HepG2 (cell line): Measurements from ENCODE around the gene THAP3. TPM values are rescaled to one million over a fixed set of nuclear protein-coding genes. Genes with fewer than 3 reads are reported as not detected.

Source experiments
- CREM ChIP-seq, 2 experiments: sonication (generic) in 1 of 2; formaldehyde crosslinking in 1 of 2; IDR thresholded peaks; 2 replicates each; pipeline versions ENCODE4 v1.4.0 to v1.6.1; 2016 to 2020; ENCODE audit warnings: antibody characterized with exemption in 1 of 2, mild to moderate bottlenecking in 1 of 2, missing genetic modification reagents in 1 of 2
- GABPA ChIP-seq, 2 experiments: IDR thresholded peaks; 2 replicates each; pipeline ENCODE4 v1.6.1; 2011 to 2016; ENCODE audit warnings: low read depth in 2 of 2, low read length in 1 of 2, missing biosample characterization in 1 of 2, missing genetic modification characterization in 1 of 2
- GATAD1 ChIP-seq: IDR thresholded peaks from 2 replicates; pipeline ENCODE4 v1.6.1; 2016; ENCODE audit warnings: missing genetic modification reagents, missing compliant biosample characterization
- POLR2G ChIP-seq: fragments of 200-400 bp; formaldehyde crosslinking; IDR thresholded peaks from 2 replicates; pipeline ENCODE4 v1.6.1; 2018; ENCODE audit warnings: mild to moderate bottlenecking, low read depth, low read length, moderate library complexity
- YEATS2 ChIP-seq: sonication (generic); formaldehyde crosslinking; IDR thresholded peaks from 2 replicates; pipeline ENCODE4 v1.4.0; 2020; ENCODE audit warnings: missing genetic modification reagents, borderline replicate concordance
- ZBTB1 ChIP-seq: sonication (generic); formaldehyde crosslinking; IDR thresholded peaks from 2 replicates; pipeline ENCODE4 v1.4.0; 2020; ENCODE audit warnings: missing genetic modification reagents, borderline replicate concordance
- ZMYM3 ChIP-seq: sonication (generic); formaldehyde crosslinking; IDR thresholded peaks from 2 replicates; pipeline ENCODE4 v1.5.1; 2020; ENCODE audit warnings: mild to moderate bottlenecking, missing genetic modification reagents
- ZNF207 ChIP-seq: fragments of 450-650 bp; IDR thresholded peaks from 2 replicates; pipeline ENCODE4 v1.6.1; 2016; ENCODE audit warnings: antibody characterized with exemption, borderline replicate concordance
- ZNF263 ChIP-seq: sonication (generic); formaldehyde crosslinking; IDR thresholded peaks from 2 replicates; pipeline ENCODE4 v1.4.0; 2020; ENCODE audit warnings: missing genetic modification reagents
- ZNF678 ChIP-seq: sonication (generic); formaldehyde crosslinking; IDR thresholded peaks from 2 replicates; pipeline ENCODE4 v1.4.0; 2020; ENCODE audit warnings: mild to moderate bottlenecking, missing genetic modification reagents
- polyA plus RNA-seq, 8 experiments: library from polyadenylated mRNA; depleted of rRNA in 3 of 8; stranded (reverse) in 7 of 8; unstranded in 1 of 8; fragments of >200 nt; fragmentation: Illumina TruSeq in 4 of 8; extraction: Trizol in 4 of 8; gene quantifications; 2 replicates each; pipeline versions ENCODE4 v1.2.1 to v1.2.3, GENCODE V29; 2011 to 2016; ENCODE audit warnings: low read depth in 4 of 8, missing spikeins in 1 of 8, mixed read lengths in 1 of 8; ENCODE audit not compliant: insufficient read depth in 1 of 8
- total RNA-seq, 5 experiments: library from RNA; depleted of rRNA; stranded (reverse); fragments of >200 nt; fragmentation: Illumina TruSeq; extraction: Trizol; gene quantifications; 2 replicates each; pipeline ENCODE4 v1.2.3, GENCODE V29; 2016; ENCODE audit warnings: low read depth in 1 of 5
- TF ChIP-seq, protein P1 (sequence below): sonication (generic); formaldehyde crosslinking; IDR thresholded peaks from 2 replicates; pipeline ENCODE4 v1.4.0; 2020; ENCODE audit warnings: low read depth, mild to moderate bottlenecking, missing genetic modification reagents
- TF ChIP-seq, protein P2 (sequence below): sonication (generic); formaldehyde crosslinking; IDR thresholded peaks from 2 replicates; pipeline ENCODE4 v1.9.0; 2022; ENCODE audit warnings: low read depth, missing genetic modification reagents
- TF ChIP-seq, protein P3 (sequence below): sonication (generic); formaldehyde crosslinking; IDR thresholded peaks from 2 replicates; pipeline ENCODE4 v1.4.0; 2020; ENCODE audit warnings: missing genetic modification reagents
- TF ChIP-seq, protein P4 (sequence below): sonication (generic); formaldehyde crosslinking; IDR thresholded peaks from 2 replicates; pipeline ENCODE4 v1.5.1; 2020; ENCODE audit warnings: mild to moderate bottlenecking, missing genetic modification reagents, moderate library complexity
- TF ChIP-seq, protein P5 (sequence below): IDR thresholded peaks from 2 replicates; pipeline ENCODE4 v1.6.1; 2016; ENCODE audit warnings: missing biosample characterization, missing genetic modification reagents, low read depth
- TF ChIP-seq, protein P6 (sequence below): sonication (generic); formaldehyde crosslinking; IDR thresholded peaks from 2 replicates; pipeline ENCODE4 v1.5.1; 2020; ENCODE audit warnings: missing genetic modification reagents, mild to moderate bottlenecking, borderline replicate concordance

THAP3 gene
- total and polyA plus RNA-seq, 2 of the 13 experiments (the other 11 are each of a cell fraction or from before 2014, with no cell fraction given) = 10.3 to 14.9 TPM

DNA sequence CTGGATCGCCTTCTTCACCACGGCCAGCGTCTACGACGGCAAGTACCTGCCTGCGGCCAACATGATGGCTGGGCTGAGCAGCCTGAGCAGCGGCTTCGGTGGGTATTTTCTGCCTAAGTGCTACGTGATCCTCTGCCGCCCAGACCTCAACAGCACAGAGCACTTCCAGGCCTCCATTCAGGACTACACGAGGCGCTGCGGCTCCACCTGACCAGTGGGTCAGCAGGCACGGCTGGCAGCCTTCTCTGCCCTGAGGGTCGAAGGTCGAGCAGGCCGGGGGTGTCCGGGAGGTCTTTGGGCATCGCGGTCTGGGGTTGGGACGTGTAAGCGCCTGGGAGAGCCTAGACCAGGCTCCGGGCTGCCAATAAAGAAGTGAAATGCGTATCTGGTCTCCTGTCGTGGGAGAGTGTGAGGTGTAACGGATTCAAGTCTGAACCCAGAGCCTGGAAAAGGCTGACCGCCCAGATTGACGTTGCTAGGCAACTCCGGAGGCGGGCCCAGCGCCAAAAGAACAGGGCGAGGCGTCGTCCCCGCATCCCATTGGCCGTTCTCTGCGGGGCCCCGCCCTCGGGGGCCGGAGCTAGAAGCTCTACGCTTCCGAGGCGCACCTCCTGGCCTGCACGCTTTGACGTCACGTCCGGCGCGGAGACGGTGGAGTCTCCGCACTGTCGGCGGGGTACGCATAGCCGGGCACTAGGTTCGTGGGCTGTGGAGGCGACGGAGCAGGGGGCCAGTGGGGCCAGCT is 45.1 kb upstream of the THAP3 start, which contains the start of gene ZBTB48 (continued):
- TF ChIP-seq, protein P1, sequence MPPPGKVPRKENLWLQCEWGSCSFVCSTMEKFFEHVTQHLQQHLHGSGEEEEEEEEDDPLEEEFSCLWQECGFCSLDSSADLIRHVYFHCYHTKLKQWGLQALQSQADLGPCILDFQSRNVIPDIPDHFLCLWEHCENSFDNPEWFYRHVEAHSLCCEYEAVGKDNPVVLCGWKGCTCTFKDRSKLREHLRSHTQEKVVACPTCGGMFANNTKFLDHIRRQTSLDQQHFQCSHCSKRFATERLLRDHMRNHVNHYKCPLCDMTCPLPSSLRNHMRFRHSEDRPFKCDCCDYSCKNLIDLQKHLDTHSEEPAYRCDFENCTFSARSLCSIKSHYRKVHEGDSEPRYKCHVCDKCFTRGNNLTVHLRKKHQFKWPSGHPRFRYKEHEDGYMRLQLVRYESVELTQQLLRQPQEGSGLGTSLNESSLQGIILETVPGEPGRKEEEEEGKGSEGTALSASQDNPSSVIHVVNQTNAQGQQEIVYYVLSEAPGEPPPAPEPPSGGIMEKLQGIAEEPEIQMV (CRISPR knock-in tag) = peak; percentile 65; the same call in 1 of the 2 replicates
- peak; percentile 68; the same call in 1 of the 2 replicates for TF ChIP-seq YEATS2 (CRISPR knock-in tag)
- peak; percentile 83 for TF ChIP-seq POLR2G
- TF ChIP-seq, protein P2, sequence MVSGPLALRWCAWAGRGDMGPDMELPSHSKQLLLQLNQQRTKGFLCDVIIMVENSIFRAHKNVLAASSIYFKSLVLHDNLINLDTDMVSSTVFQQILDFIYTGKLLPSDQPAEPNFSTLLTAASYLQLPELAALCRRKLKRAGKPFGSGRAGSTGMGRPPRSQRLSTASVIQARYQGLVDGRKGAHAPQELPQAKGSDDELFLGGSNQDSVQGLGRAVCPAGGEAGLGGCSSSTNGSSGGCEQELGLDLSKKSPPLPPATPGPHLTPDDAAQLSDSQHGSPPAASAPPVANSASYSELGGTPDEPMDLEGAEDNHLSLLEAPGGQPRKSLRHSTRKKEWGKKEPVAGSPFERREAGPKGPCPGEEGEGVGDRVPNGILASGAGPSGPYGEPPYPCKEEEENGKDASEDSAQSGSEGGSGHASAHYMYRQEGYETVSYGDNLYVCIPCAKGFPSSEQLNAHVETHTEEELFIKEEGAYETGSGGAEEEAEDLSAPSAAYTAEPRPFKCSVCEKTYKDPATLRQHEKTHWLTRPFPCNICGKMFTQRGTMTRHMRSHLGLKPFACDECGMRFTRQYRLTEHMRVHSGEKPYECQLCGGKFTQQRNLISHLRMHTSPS (CRISPR knock-in tag) = 0 out of 2 replicates have a peak, but pooled peaks have one; percentile 53
- TF ChIP-seq ZMYM3 (CRISPR knock-in tag) = no peak
- TF ChIP-seq ZNF207 = no peak
- peak; percentile 91 for TF ChIP-seq CREM (IDR thresholded peaks at IDR 0.05)
- TF ChIP-seq CREM (CRISPR knock-in tag; IDR thresholded peaks at IDR 0.05) = peak; percentile 68
- peak; percentile 88 for TF ChIP-seq GATAD1 (CRISPR knock-in tag)
- no peak for TF ChIP-seq ZBTB1 (CRISPR knock-in tag)
- TF ChIP-seq, protein P3, sequence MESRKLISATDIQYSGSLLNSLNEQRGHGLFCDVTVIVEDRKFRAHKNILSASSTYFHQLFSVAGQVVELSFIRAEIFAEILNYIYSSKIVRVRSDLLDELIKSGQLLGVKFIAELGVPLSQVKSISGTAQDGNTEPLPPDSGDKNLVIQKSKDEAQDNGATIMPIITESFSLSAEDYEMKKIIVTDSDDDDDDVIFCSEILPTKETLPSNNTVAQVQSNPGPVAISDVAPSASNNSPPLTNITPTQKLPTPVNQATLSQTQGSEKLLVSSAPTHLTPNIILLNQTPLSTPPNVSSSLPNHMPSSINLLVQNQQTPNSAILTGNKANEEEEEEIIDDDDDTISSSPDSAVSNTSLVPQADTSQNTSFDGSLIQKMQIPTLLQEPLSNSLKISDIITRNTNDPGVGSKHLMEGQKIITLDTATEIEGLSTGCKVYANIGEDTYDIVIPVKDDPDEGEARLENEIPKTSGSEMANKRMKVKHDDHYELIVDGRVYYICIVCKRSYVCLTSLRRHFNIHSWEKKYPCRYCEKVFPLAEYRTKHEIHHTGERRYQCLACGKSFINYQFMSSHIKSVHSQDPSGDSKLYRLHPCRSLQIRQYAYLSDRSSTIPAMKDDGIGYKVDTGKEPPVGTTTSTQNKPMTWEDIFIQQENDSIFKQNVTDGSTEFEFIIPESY (CRISPR knock-in tag) = no peak
- TF ChIP-seq GABPA (IDR thresholded peaks at IDR 0.05; ENCODE audit: low read depth, low read length) = peak; percentile 77
- TF ChIP-seq GABPA (CRISPR knock-in tag; IDR thresholded peaks at IDR 0.05; ENCODE audit: low read depth) = peak; percentile 94
- TF ChIP-seq, protein P4, sequence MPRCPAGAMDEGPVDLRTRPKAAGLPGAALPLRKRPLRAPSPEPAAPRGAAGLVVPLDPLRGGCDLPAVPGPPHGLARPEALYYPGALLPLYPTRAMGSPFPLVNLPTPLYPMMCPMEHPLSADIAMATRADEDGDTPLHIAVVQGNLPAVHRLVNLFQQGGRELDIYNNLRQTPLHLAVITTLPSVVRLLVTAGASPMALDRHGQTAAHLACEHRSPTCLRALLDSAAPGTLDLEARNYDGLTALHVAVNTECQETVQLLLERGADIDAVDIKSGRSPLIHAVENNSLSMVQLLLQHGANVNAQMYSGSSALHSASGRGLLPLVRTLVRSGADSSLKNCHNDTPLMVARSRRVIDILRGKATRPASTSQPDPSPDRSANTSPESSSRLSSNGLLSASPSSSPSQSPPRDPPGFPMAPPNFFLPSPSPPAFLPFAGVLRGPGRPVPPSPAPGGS = no peak
- peak; percentile 30; the same call in 1 of the 2 replicates for TF ChIP-seq ZNF263 (CRISPR knock-in tag)
- TF ChIP-seq, protein P5, sequence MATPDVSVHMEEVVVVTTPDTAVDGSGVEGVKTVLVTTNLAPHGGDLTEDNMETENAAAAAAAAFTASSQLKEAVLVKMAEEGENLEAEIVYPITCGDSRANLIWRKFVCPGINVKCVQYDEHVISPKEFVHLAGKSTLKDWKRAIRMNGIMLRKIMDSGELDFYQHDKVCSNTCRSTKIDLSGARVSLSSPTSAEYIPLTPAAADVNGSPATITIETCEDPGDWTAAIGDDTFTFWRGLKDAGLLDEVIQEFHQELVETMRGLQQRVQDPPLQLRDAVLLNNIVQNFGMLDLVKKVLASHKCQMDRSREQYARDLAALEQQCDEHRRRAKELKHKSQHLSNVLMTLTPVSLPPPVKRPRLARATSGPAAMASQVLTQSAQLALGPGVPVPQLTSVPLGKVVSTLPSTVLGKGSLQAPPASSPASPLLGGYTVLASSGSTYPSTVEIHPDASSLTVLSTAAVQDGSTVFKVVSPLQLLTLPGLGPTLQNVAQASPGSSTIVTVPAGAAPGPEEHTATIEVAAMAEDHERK = peak; percentile 79
- TF ChIP-seq, protein P6, sequence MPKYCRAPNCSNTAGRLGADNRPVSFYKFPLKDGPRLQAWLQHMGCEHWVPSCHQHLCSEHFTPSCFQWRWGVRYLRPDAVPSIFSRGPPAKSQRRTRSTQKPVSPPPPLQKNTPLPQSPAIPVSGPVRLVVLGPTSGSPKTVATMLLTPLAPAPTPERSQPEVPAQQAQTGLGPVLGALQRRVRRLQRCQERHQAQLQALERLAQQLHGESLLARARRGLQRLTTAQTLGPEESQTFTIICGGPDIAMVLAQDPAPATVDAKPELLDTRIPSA (CRISPR knock-in tag) = 0 out of 2 replicates have a peak, but pooled peaks have one; percentile 60
- TF ChIP-seq ZNF678 (CRISPR knock-in tag) = no peak
